ENCODE results near the gene PADI3. TPM values are rescaled to one million over a fixed set of nuclear protein-coding genes. Genes with fewer than 3 reads are reported as not detected.
A peak's percentile ranks its signal among the peaks of the same experiment; 100 is the strongest.

The PADI3 gene
- total RNA-seq, 4 donors from 2014 or later = not detected

GRCh38 chr1:17232759-17233661 is 15.9 kb upstream of the PADI3 start:
- ATAC-seq (ENCODE audit: low FRiP score) (peak; percentile 41), DNase-seq (ENCODE audit: low spot score) (no peak)
- TF ChIP-seq CTCF (IDR thresholded peaks at IDR 0.05) = no peak

- ATAC-seq (ENCODE audit: low FRiP score) (peak; percentile 82), DNase-seq (ENCODE audit: low spot score) (peak; percentile 33)
- TF ChIP-seq CTCF (IDR thresholded peaks at IDR 0.05) = no peak
Measured at GRCh38 chr1:17233675-17234320, 15.1 kb upstream of the PADI3 start.

GRCh38 chr1:17234405-17234804 is 14.5 kb upstream of the PADI3 start:
- no peak for DNase-seq (ENCODE audit: low spot score)
- TF ChIP-seq CTCF (IDR thresholded peaks at IDR 0.05) = no peak
- ATAC-seq (ENCODE audit: low FRiP score) = no peak

GRCh38 chr1:17235135-17235885 is 13.6 kb upstream of the PADI3 start:
- ATAC-seq (ENCODE audit: low FRiP score) (no peak), DNase-seq (ENCODE audit: low spot score) (no peak)
- TF ChIP-seq CTCF (IDR thresholded peaks at IDR 0.05) = no peak

GRCh38 chr1:17236779-17237560 is 11.9 kb upstream of the PADI3 start:
- ATAC-seq (ENCODE audit: low FRiP score) = peak; percentile 34

More at GRCh38 chr1:17236779-17237560, 11.9 kb upstream of the PADI3 start:
- TF ChIP-seq CTCF (IDR thresholded peaks at IDR 0.05) = peak in 1 of 3 donors; percentile 81
- peak; percentile 98 for DNase-seq (ENCODE audit: low spot score)
